Activated naive CD8-positive, alpha-beta T cell treated with anti-CD3 and anti-CD28 coated beads, Interleukin-2, amount 50 U/mL, for 24 hours (primary cell): ENCODE measurements around the gene PTGS2.
"Not testable (repeated sequence)": the region's sequence is repeated elsewhere in the genome, so short reads cannot be mapped to it uniquely, and the experiment has no call there.

Source experiments
- ATAC-seq: fragments of 150-1000 bp; cut with Tn5 transposase; one replicate; pipeline ENCODE4 v1.10.0; 2021
- DNase-seq: peaks from one replicate; pipeline ENCODE4 v3.0.0; 2021
- H3K27ac Mint-ChIP-seq: one replicate; pipeline ENCODE4 v1.8.0; 2021; ENCODE audit warnings: mild to moderate bottlenecking, mixed read lengths
- H3K27me3 Mint-ChIP-seq: one replicate; pipeline ENCODE4 v1.8.0; 2021; ENCODE audit warnings: mixed read lengths
- H3K36me3 Mint-ChIP-seq: one replicate; pipeline ENCODE4 v1.8.0; 2021; ENCODE audit warnings: low read depth, mixed read lengths
- H3K4me1 Mint-ChIP-seq: one replicate; pipeline ENCODE4 v1.8.0; 2021; ENCODE audit warnings: mixed read lengths
- H3K4me3 Mint-ChIP-seq: one replicate; pipeline ENCODE4 v1.8.0; 2021; ENCODE audit warnings: mild to moderate bottlenecking, moderate library complexity, mixed read lengths
- H3K9me3 Mint-ChIP-seq: one replicate; pipeline ENCODE4 v1.8.0; 2021; ENCODE audit warnings: mixed read lengths

PTGS2 gene

GRCh38 chr1:186681121-186681520, 898 bp upstream of the PTGS2 start:
- Mint-ChIP-seq H3K4me1 (peaks cover 14% of the 10 kb centered on the region), H3K36me3 (no peaks in the 10 kb centered on the region), H3K27me3 (peaks cover 53% of the 10 kb centered on the region), H3K4me3 (peak overlapping the region; percentile 81), H3K9me3 (no peaks in the 10 kb centered on the region), H3K27ac (no peak overlapping the region)
- no peak for DNase-seq
- no peak for ATAC-seq

GRCh38 chr1:186679924-186680244, 339 bp downstream of the PTGS2 start:
- ATAC-seq (no peak), DNase-seq (no peak)
- H3K4me1 Mint-ChIP-seq: peaks cover 14% of the 10 kb centered on the region
- H3K36me3 Mint-ChIP-seq: no peaks in the 10 kb centered on the region
- H3K27ac Mint-ChIP-seq: no peak overlapping the region
- H3K9me3 Mint-ChIP-seq: no peaks in the 10 kb centered on the region
- peak overlapping the region; percentile 81 for H3K4me3 Mint-ChIP-seq
- H3K27me3 Mint-ChIP-seq: peaks cover 50% of the 10 kb centered on the region

GRCh38 chr1:186678155-186678554, 2.1 kb downstream of the PTGS2 start:
- Mint-ChIP-seq H3K36me3 (no peaks in the 10 kb centered on the region), H3K27me3 (peaks cover 42% of the 10 kb centered on the region), H3K27ac (no peak overlapping the region), H3K4me1 (peaks cover 11% of the 10 kb centered on the region), H3K9me3 (no peaks in the 10 kb centered on the region), H3K4me3 (no peak overlapping the region)
- DNase-seq (no peak), ATAC-seq (no peak)

GRCh38 chr1:186672596-186672995, 7.6 kb downstream of the PTGS2 start:
- H3K4me1 Mint-ChIP-seq: no peaks in the 10 kb centered on the region
- H3K27me3 Mint-ChIP-seq: peaks cover 5% of the 10 kb centered on the region
- no peak overlapping the region for H3K27ac Mint-ChIP-seq
- H3K4me3 Mint-ChIP-seq: no peak overlapping the region
- peaks cover 4% of the 10 kb centered on the region for H3K9me3 Mint-ChIP-seq
- ATAC-seq (no peak), DNase-seq (no peak)
- no peaks in the 10 kb centered on the region for H3K36me3 Mint-ChIP-seq

- no peaks in the 10 kb centered on the region for H3K36me3 Mint-ChIP-seq
- H3K9me3 Mint-ChIP-seq: peaks cover 4% of the 10 kb centered on the region
- no peak for ATAC-seq
- no peak overlapping the region for H3K4me3 Mint-ChIP-seq
- H3K4me1 Mint-ChIP-seq: no peaks in the 10 kb centered on the region
- no peak for DNase-seq
- no peak overlapping the region for H3K27ac Mint-ChIP-seq
- H3K27me3 Mint-ChIP-seq: peaks cover 5% of the 10 kb centered on the region
These were observed 8.1 kb downstream of the PTGS2 start for GRCh38 chr1:186672131-186672530.

GRCh38 chr1:186671136-186671825, 8.9 kb downstream of the PTGS2 start:
- peaks cover 4% of the 10 kb centered on the region for H3K9me3 Mint-ChIP-seq
- H3K36me3 Mint-ChIP-seq: no peaks in the 10 kb centered on the region
- DNase-seq (no peak), ATAC-seq (no peak)
- no peak overlapping the region for H3K27ac Mint-ChIP-seq
- peaks cover 3% of the 10 kb centered on the region for H3K27me3 Mint-ChIP-seq
- H3K4me3 Mint-ChIP-seq: no peak overlapping the region
- H3K4me1 Mint-ChIP-seq: no peaks in the 10 kb centered on the region

GRCh38 chr1:186670297-186671135, 9.7 kb downstream of the PTGS2 start:
- Mint-ChIP-seq H3K27ac (no peak overlapping the region), H3K4me3 (no peak overlapping the region), H3K36me3 (no peaks in the 10 kb centered on the region), H3K27me3 (peaks cover 3% of the 10 kb centered on the region), H3K9me3 (peaks cover 4% of the 10 kb centered on the region), H3K4me1 (no peaks in the 10 kb centered on the region)
- no peak for DNase-seq
- no peak for ATAC-seq

- not testable (repeated sequence) for H3K27me3 Mint-ChIP-seq, ATAC-seq, H3K4me1 Mint-ChIP-seq, H3K36me3 Mint-ChIP-seq, H3K9me3 Mint-ChIP-seq, H3K4me3 Mint-ChIP-seq, DNase-seq, H3K27ac Mint-ChIP-seq
These were observed 10.4 kb downstream of the PTGS2 start for GRCh38 chr1:186669784-186670183.

- not testable (repeated sequence) for DNase-seq, H3K4me3 Mint-ChIP-seq, H3K36me3 Mint-ChIP-seq, ATAC-seq, H3K27ac Mint-ChIP-seq, H3K9me3 Mint-ChIP-seq, H3K4me1 Mint-ChIP-seq, H3K27me3 Mint-ChIP-seq
These were observed 16.0 kb downstream of the PTGS2 start for GRCh38 chr1:186664217-186664616.

GRCh38 chr1:186662752-186663151, 17.5 kb downstream of the PTGS2 start:
- Mint-ChIP-seq H3K27me3 (peaks cover 4% of the 10 kb centered on the region), H3K36me3 (no peaks in the 10 kb centered on the region), H3K4me1 (no peaks in the 10 kb centered on the region), H3K9me3 (peaks cover 4% of the 10 kb centered on the region), H3K4me3 (no peak overlapping the region), H3K27ac (no peak overlapping the region)
- ATAC-seq (no peak), DNase-seq (no peak)

GRCh38 chr1:186659890-186660341, 20.3 kb downstream of the PTGS2 start:
- Mint-ChIP-seq H3K9me3 (peaks cover 4% of the 10 kb centered on the region), H3K27me3 (peaks cover 4% of the 10 kb centered on the region), H3K4me3 (no peak overlapping the region), H3K36me3 (no peaks in the 10 kb centered on the region), H3K27ac (no peak overlapping the region), H3K4me1 (no peaks in the 10 kb centered on the region)
- ATAC-seq (no peak), DNase-seq (no peak)

- peaks cover 4% of the 10 kb centered on the region for H3K9me3 Mint-ChIP-seq
- ATAC-seq: no peak
These were observed 21.2 kb downstream of the PTGS2 start for GRCh38 chr1:186658999-186659398.

GRCh38 chr1:186657481-186657880, 22.7 kb downstream of the PTGS2 start:
- H3K9me3 Mint-ChIP-seq: no peaks in the 10 kb centered on the region
- ATAC-seq: no peak
- no peaks in the 10 kb centered on the region for H3K36me3 Mint-ChIP-seq
- DNase-seq: no peak
- H3K4me3 Mint-ChIP-seq: no peak overlapping the region
- H3K4me1 Mint-ChIP-seq: no peaks in the 10 kb centered on the region
- no peak overlapping the region for H3K27ac Mint-ChIP-seq
- H3K27me3 Mint-ChIP-seq: peaks cover 5% of the 10 kb centered on the region

More at GRCh38 chr1:186658999-186659398, 21.2 kb downstream of the PTGS2 start:
- H3K4me1 Mint-ChIP-seq: no peaks in the 10 kb centered on the region
- H3K27ac Mint-ChIP-seq: no peak overlapping the region
- DNase-seq: no peak
- H3K27me3 Mint-ChIP-seq: peaks cover 7% of the 10 kb centered on the region
- no peaks in the 10 kb centered on the region for H3K36me3 Mint-ChIP-seq
- H3K4me3 Mint-ChIP-seq: no peak overlapping the region

GRCh38 chr1:186655876-186656275, 24.3 kb downstream of the PTGS2 start:
- no peak overlapping the region for H3K4me3 Mint-ChIP-seq
- DNase-seq: no peak
- no peaks in the 10 kb centered on the region for H3K9me3 Mint-ChIP-seq
- ATAC-seq: no peak
- no peaks in the 10 kb centered on the region for H3K36me3 Mint-ChIP-seq
- no peaks in the 10 kb centered on the region for H3K4me1 Mint-ChIP-seq
- H3K27ac Mint-ChIP-seq: no peak overlapping the region
- peaks cover 5% of the 10 kb centered on the region for H3K27me3 Mint-ChIP-seq

GRCh38 chr1:186654741-186655140, 25.5 kb downstream of the PTGS2 start:
- ATAC-seq (no peak), DNase-seq (no peak)
- Mint-ChIP-seq H3K27me3 (peaks cover 5% of the 10 kb centered on the region), H3K27ac (no peak overlapping the region), H3K4me3 (no peak overlapping the region), H3K9me3 (no peaks in the 10 kb centered on the region), H3K36me3 (no peaks in the 10 kb centered on the region), H3K4me1 (no peaks in the 10 kb centered on the region)
